RCC 7860 (cell line): ENCODE data around the gene GSPT2.
A peak's percentile ranks its signal among the peaks of the same experiment; 100 is the strongest.
"Not testable (repeated sequence)": the region's sequence is repeated elsewhere in the genome, so short reads cannot be mapped to it uniquely, and the experiment has no call there.

ENCODE experiments used
- DNase-seq: peaks from one replicate; pipeline ENCODE4 v3.0.0-alpha.2; 2015; ENCODE audit warnings: low spot score
- FAIRE-seq: peaks from 2 replicates; lab custom pipeline; 2012; peaks lifted over from hg19 to GRCh38; lab: Jason Lieb, UNC

GSPT2 gene

GRCh38 chrX:51743179-51743957 lies at the start of gene GSPT2:
Gene GSPT2 (plus strand): TSS chrX:51743442. CDS start chrX:51743627, 185 bp downstream.
- FAIRE-seq (no peak), DNase-seq (no peak)

- DNase-seq, result no peak
- FAIRE-seq, result no peak
These were observed 49.0 kb upstream of the GSPT2 start for GRCh38 chrX:51694254-51694653.

- FAIRE-seq, result no peak
These were observed 45.8 kb upstream of the GSPT2 start for GRCh38 chrX:51697397-51697796.

GRCh38 chrX:51710277-51711164 lies 32.7 kb upstream of the GSPT2 start, which contains the start of gene CENPVL1:
Gene CENPVL1 (plus strand): TSS chrX:51710512. CDS start chrX:51710512, 0 bp downstream.
- not testable (repeated sequence) for FAIRE-seq, DNase-seq

More at GRCh38 chrX:51697397-51697796, 45.8 kb upstream of the GSPT2 start:
- DNase-seq, result no peak

GRCh38 chrX:51712943-51713647 lies 30.1 kb upstream of the GSPT2 start:
- FAIRE-seq, result peak; percentile 24
- DNase-seq, result not testable (repeated sequence)

- no peak for DNase-seq
These were observed 15.0 kb upstream of the GSPT2 start for GRCh38 chrX:51728202-51728601.

GRCh38 chrX:51737091-51737490 lies 6.2 kb upstream of the GSPT2 start:
- no peak for FAIRE-seq
- no peak for DNase-seq

More at GRCh38 chrX:51728202-51728601, 15.0 kb upstream of the GSPT2 start:
- no peak for FAIRE-seq

GRCh38 chrX:51742586-51742985 lies 656 bp upstream of the GSPT2 start:
- DNase-seq (no peak), FAIRE-seq (no peak)

GRCh38 chrX:51747671-51748070 lies 4.4 kb downstream of the GSPT2 start:
- DNase-seq (no peak), FAIRE-seq (no peak)

GRCh38 chrX:51759055-51759839 lies 16.0 kb downstream of the GSPT2 start:
- DNase-seq (no peak), FAIRE-seq (no peak)

GRCh38 chrX:51760657-51761056 lies 17.4 kb downstream of the GSPT2 start:
- DNase-seq (no peak), FAIRE-seq (no peak)

- no peak for FAIRE-seq
- DNase-seq, result no peak
These were observed 23.3 kb downstream of the GSPT2 start for GRCh38 chrX:51766546-51766945.

GRCh38 chrX:51776851-51777250 lies 33.6 kb downstream of the GSPT2 start:
- DNase-seq (no peak), FAIRE-seq (no peak)

GRCh38 chrX:51779306-51779705 lies 36.1 kb downstream of the GSPT2 start:
- DNase-seq (no peak), FAIRE-seq (no peak)

- no peak for DNase-seq
- FAIRE-seq, result no peak
These were observed 51.9 kb downstream of the GSPT2 start for GRCh38 chrX:51795136-51795535.
